Right renal cortex interstitium (tissue), 3 donors: ENCODE results near the gene SORCS2. TPM values are rescaled to one million over a fixed set of nuclear protein-coding genes. Genes with fewer than 3 reads are reported as not detected.
"Not testable (repeated sequence)": the region's sequence is repeated elsewhere in the genome, so short reads cannot be mapped to it uniquely, and the experiment has no call there.

ENCODE experiments used
- DNase-seq, 3 donors: peaks; one replicate each; pipeline ENCODE4 v3.0.0-alpha.2; 2013; ENCODE audit warnings: low read depth in 3 of 3, low spot score in 2 of 3
- polyA plus RNA-seq, 3 donors: library from polyadenylated mRNA; unstranded; fragments of 120-200 nt; gene quantifications; one replicate each; pipeline ENCODE4 v1.2.1, GENCODE V29; 2013; ENCODE audit not compliant: insufficient read length in 3 of 3

The SORCS2 gene
- polyA plus RNA-seq, 3 donors = 6.6 to 7.9 (median 7.0) TPM

- no peak for DNase-seq
Observed at GRCh38 chr4:7431696-7432530, 239.6 kb downstream of the SORCS2 start.

- DNase-seq = no peak
Observed at GRCh38 chr4:7432531-7433375, 240.4 kb downstream of the SORCS2 start.

- no peak for DNase-seq
Observed at GRCh38 chr4:7433376-7434140, 241.2 kb downstream of the SORCS2 start.

- no peak for DNase-seq
Observed at GRCh38 chr4:7434141-7434765, 241.9 kb downstream of the SORCS2 start.

- no peak for DNase-seq
Observed at GRCh38 chr4:7434766-7435150, 242.4 kb downstream of the SORCS2 start, which contains the start of gene PSAPL1. Gene PSAPL1 (minus strand): TSS chr4:7434930. CDS start chr4:7434879, 51 bp downstream.

GRCh38 chr4:7435471-7436061, 243.2 kb downstream of the SORCS2 start:
- DNase-seq = no peak

GRCh38 chr4:7436256-7436655, 243.9 kb downstream of the SORCS2 start:
- DNase-seq = no peak

GRCh38 chr4:7439699-7440098, 247.4 kb downstream of the SORCS2 start:
- no peak for DNase-seq

GRCh38 chr4:7441201-7441600, 248.9 kb downstream of the SORCS2 start:
- no peak for DNase-seq

GRCh38 chr4:7442574-7443162, 250.3 kb downstream of the SORCS2 start:
- DNase-seq = no peak

GRCh38 chr4:7444314-7444713, 252.0 kb downstream of the SORCS2 start:
- DNase-seq = no peak

GRCh38 chr4:7444731-7445130, 252.4 kb downstream of the SORCS2 start:
- no peak for DNase-seq

- DNase-seq = no peak
Observed at GRCh38 chr4:7447236-7447635, 254.9 kb downstream of the SORCS2 start.

GRCh38 chr4:7448036-7448435, 255.7 kb downstream of the SORCS2 start:
- no peak for DNase-seq

GRCh38 chr4:7450775-7451433, 258.6 kb downstream of the SORCS2 start:
- DNase-seq = no peak

- DNase-seq = no peak
Observed at GRCh38 chr4:7451434-7451789, 259.1 kb downstream of the SORCS2 start.

- DNase-seq = no peak
Observed at GRCh38 chr4:7451800-7452199, 259.5 kb downstream of the SORCS2 start.

GRCh38 chr4:7452802-7453201, 260.5 kb downstream of the SORCS2 start:
- not testable (repeated sequence) for DNase-seq
